Neural progenitor cell (in vitro differentiated cells): ENCODE results near the gene COQ3. TPM values are rescaled to one million over a fixed set of nuclear protein-coding genes. Genes with fewer than 3 reads are reported as not detected.
A peak's percentile ranks its signal among the peaks of the same experiment; 100 is the strongest.

ENCODE experiments used
- DNase-seq: peaks from one replicate; pipeline ENCODE4 v3.0.0-alpha.2; 2016; ENCODE audit warnings: low spot score
- H2AFZ ChIP-seq: fragments of 200-600 bp; sonication (generic); replicated peaks from 2 replicates; pipeline ENCODE4 v1.6.1; 2016; ENCODE audit warnings: antibody characterized with exemption
- H3F3A ChIP-seq: fragments of 200-600 bp; sonication (generic); 2 replicates; pipeline ENCODE4 v1.6.1; 2016; ENCODE audit warnings: antibody characterized with exemption, low read depth
- H3K27ac ChIP-seq: fragments of 200-600 bp; sonication (generic); 2 replicates; pipeline ENCODE4 v1.5.1; 2016; ENCODE audit warnings: mild to moderate bottlenecking
- H3K27me3 ChIP-seq: fragments of 200-600 bp; sonication (generic); 2 replicates; pipeline ENCODE4 v1.6.1; 2016; ENCODE audit warnings: mild to moderate bottlenecking, moderate library complexity
- H3K36me3 ChIP-seq: fragments of 200-600 bp; sonication (generic); 2 replicates; pipeline ENCODE4 v1.5.1; 2016
- H3K4me1 ChIP-seq: fragments of 200-600 bp; sonication (generic); 2 replicates; pipeline ENCODE4 v1.6.1; 2016; ENCODE audit warnings: mixed run types
- H3K4me2 ChIP-seq: fragments of 200-600 bp; sonication (generic); 2 replicates; pipeline ENCODE4 v1.6.1; 2016
- H3K4me3 ChIP-seq: fragments of 200-600 bp; sonication (generic); 2 replicates; pipeline ENCODE4 v1.5.1; 2016
- H3K79me2 ChIP-seq: fragments of 200-600 bp; sonication (generic); 2 replicates; pipeline ENCODE4 v1.6.1; 2016; ENCODE audit warnings: low read depth
- H3K9ac ChIP-seq: fragments of 200-600 bp; sonication (generic); 2 replicates; pipeline ENCODE4 v1.6.1; 2016
- H3K9me3 ChIP-seq: fragments of 200-600 bp; sonication (generic); 2 replicates; pipeline ENCODE4 v1.5.1; 2016; ENCODE audit warnings: low read depth
- H4K20me1 ChIP-seq: fragments of 200-600 bp; sonication (generic); 2 replicates; pipeline ENCODE4 v1.6.1; 2016; ENCODE audit warnings: low read depth
- H3K27ac Mint-ChIP-seq: 3 replicates; pipeline ENCODE4 v1.8.0; 2021; ENCODE audit warnings: mixed read lengths
- H3K27me3 Mint-ChIP-seq: 2 replicates; pipeline ENCODE4 v1.8.0; 2022; ENCODE audit warnings: low read depth, mild to moderate bottlenecking, inconsistent platforms, moderate library complexity, mixed read lengths; ENCODE audit not compliant: insufficient read depth
- H3K36me3 Mint-ChIP-seq: 3 replicates; pipeline ENCODE4 v1.8.0; 2021; ENCODE audit warnings: mixed read lengths
- H3K4me1 Mint-ChIP-seq: 3 replicates; pipeline ENCODE4 v1.8.0; 2021; ENCODE audit warnings: mixed read lengths
- H3K4me3 Mint-ChIP-seq: 3 replicates; pipeline ENCODE4 v1.8.0; 2021; ENCODE audit warnings: mild to moderate bottlenecking, moderate library complexity, mixed read lengths
- H3K9me3 Mint-ChIP-seq: 3 replicates; pipeline ENCODE4 v1.8.0; 2020; ENCODE audit warnings: mixed read lengths
- EZH2 ChIP-seq: fragments of 200-600 bp; sonication (generic); IDR thresholded peaks from 2 replicates; pipeline ENCODE4 v1.6.1; 2017; ENCODE audit warnings: antibody characterized with exemption, mild to moderate bottlenecking, moderate library complexity
- EZH2phosphoT487 ChIP-seq: fragments of 200-600 bp; sonication (generic); IDR thresholded peaks from 2 replicates; pipeline ENCODE4 v1.6.1; 2017; ENCODE audit warnings: antibody characterized with exemption
- total RNA-seq: library from RNA; depleted of rRNA; stranded (reverse); fragments of >200 nt; gene quantifications from 2 replicates; pipeline ENCODE4 v1.2.3, GENCODE V29; 2015; ENCODE audit warnings: low replicate concordance
- TF ChIP-seq, protein P1 (sequence below): fragments of 200-600 bp; sonication (generic); IDR thresholded peaks from 2 replicates; pipeline ENCODE4 v1.5.1; 2017; ENCODE audit warnings: antibody characterized with exemption, mild to moderate bottlenecking

Gene COQ3
- total RNA-seq, 1 donor from 2014 or later: 16.2 TPM

DNA sequence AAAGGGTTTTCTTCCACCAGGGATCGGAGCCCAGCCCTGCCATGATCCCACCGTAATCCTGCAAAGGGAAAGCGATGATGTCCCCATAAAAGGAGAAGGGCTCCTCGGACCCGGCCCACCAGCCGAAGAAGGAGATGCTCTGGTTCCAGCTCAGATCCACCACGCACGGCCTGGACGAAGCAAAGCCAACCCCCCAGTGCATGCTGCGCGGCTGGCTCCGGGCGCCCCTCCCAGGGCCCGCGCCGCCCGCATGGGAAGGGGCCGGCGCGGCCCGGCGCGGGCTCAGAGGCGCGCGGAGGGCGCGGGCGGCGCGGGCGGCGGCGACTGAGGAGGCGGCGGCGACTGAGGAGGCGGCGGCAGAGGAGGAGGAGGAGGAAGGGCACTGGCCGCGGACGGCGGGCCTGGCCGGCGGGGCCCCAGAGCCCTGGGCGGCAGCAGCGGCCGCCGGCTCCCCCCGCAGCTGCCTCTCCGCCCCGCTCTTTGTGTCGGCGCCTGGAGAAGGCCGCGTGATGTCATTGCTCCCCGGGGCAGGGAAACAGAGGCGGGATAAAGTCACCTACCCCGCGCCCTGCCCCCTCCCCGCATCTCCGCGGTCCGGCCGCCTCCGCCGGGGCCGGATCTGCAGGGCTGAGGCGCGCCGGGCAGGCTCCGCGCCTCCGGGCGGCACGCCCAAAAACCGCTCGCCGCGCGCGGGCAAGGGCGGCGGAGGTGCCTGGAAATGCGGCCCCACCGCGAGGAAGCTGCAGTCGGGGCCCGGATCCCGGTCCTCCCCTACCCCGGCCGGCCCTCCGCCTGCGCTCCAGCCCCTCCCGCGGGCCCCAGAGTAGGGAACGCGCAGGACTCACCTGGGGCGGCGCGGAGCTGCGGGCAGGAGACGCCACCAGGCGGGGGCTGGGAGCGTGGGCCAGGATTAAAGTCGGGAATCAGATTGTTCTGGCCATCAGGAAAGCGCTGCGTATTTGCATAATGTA, 44.5 kb downstream of the COQ3 start, which contains the start of gene FAXC:
Gene FAXC (minus strand): TSS at position 504 of the 971 bp plus-strand sequence. CDS start 302 bp downstream, at position 202.
- H3K4me3 ChIP-seq: peak within 1 kb of the TSS; percentile 96
- DNase-seq: peak; percentile 78
- H3K27ac Mint-ChIP-seq: peak within 1 kb of the TSS; percentile 76

DNA sequence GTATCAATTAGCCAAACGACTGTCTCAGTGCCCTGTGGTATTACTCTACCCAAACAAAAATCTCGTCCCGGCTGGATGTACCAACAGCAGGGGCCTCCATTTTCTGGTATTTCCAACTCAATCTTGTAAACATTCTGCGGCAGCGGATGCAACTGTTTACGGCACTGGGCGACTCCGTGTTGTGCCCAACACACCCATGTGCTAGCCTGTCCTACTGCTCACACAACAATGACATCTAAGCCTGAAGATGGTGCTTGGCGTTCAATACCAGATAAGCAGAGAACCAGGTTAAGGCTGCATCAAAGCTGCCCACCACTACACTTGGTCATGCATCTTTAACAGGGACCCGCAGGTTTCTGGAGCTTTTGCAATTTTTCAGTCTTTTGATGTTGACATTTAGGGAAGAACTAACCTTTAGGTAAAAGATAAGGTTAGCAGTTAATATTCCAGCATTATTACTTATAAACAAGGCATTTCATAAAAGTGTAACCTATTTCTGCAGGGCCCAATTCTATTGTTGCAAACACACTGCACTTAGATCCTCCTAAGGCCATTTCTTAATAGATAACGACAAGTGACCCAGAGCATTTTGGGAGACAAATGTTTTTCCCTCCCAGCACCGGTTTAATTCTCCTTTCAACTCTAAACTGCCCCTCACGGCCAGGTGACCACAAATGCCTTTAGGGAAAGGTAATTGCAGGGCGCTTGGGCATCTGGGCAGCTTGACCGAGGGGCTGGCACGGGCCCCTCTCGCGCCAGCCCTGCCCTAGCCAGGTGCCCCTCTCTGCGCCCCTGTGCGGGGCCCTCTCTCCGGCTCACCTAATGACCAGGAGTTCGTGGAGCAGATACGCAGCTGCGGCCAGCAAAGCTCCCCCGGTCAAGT, 45.5 kb downstream of the COQ3 start:
- H3K27ac Mint-ChIP-seq: peak overlapping the region; percentile 76

More for the DNA sequence above, 44.5 kb downstream of the COQ3 start, which contains the start of gene FAXC:
- peaks cover 15% of the 10 kb centered on the region for H3K27me3 ChIP-seq
- peaks cover 33% of the 10 kb centered on the region for H3F3A ChIP-seq
- no peaks in the 10 kb centered on the region for H3K36me3 ChIP-seq
- H2AFZ ChIP-seq: peak within 1 kb of the TSS; percentile 98
- H3K4me2 ChIP-seq: peak within 1 kb of the TSS; percentile 99
- H3K9ac ChIP-seq: peak within 1 kb of the TSS; percentile 62
- no peaks in the 10 kb centered on the region for H4K20me1 ChIP-seq
- Mint-ChIP-seq H3K4me3 (peak within 1 kb of the TSS; percentile 93), H3K9me3 (peaks cover 3% of the 10 kb centered on the region), H3K4me1 (peaks cover 21% of the 10 kb centered on the region), H3K27me3 (peaks cover 11% of the 10 kb centered on the region), H3K36me3 (no peaks in the 10 kb centered on the region)
- no peaks in the 10 kb centered on the region for H3K9me3 ChIP-seq
- no peak within 1 kb of the TSS for H3K27ac ChIP-seq
- H3K4me1 ChIP-seq: peaks cover 28% of the 10 kb centered on the region
- H3K79me2 ChIP-seq: peaks cover 7% of the 10 kb centered on the region
- TF ChIP-seq EZH2phosphoT487 (no peak), EZH2 (peak; percentile 71)
- TF ChIP-seq, protein P1, sequence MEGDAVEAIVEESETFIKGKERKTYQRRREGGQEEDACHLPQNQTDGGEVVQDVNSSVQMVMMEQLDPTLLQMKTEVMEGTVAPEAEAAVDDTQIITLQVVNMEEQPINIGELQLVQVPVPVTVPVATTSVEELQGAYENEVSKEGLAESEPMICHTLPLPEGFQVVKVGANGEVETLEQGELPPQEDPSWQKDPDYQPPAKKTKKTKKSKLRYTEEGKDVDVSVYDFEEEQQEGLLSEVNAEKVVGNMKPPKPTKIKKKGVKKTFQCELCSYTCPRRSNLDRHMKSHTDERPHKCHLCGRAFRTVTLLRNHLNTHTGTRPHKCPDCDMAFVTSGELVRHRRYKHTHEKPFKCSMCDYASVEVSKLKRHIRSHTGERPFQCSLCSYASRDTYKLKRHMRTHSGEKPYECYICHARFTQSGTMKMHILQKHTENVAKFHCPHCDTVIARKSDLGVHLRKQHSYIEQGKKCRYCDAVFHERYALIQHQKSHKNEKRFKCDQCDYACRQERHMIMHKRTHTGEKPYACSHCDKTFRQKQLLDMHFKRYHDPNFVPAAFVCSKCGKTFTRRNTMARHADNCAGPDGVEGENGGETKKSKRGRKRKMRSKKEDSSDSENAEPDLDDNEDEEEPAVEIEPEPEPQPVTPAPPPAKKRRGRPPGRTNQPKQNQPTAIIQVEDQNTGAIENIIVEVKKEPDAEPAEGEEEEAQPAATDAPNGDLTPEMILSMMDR: peak; percentile 41

DNA sequence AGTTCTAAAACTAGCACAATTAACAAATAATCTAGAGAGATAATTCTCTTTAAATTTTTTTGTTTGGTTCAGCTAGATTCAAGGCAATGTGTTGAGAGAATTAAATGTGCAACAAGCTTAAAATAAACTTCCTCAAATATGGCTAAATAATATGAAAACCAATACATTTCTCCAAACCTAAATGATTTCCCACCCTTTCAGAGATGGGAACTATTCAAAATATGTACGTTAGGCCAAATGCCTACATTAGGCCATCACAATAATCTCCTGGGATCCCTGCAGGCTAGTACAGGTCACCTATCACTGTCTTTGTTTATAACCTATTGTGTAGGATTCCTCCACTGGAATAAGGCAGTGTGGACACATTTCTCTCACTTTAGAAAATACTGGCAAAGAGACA, 46.2 kb downstream of the COQ3 start:
- Histone ChIP-seq H3K36me3 (no peaks in the 10 kb centered on the region), H3K27ac (no peak overlapping the region), H3K4me1 (peaks cover 33% of the 10 kb centered on the region), H3K79me2 (peaks cover 7% of the 10 kb centered on the region), H3K9me3 (no peaks in the 10 kb centered on the region), H4K20me1 (peaks cover 4% of the 10 kb centered on the region), H3K4me3 (peak overlapping the region; percentile 96), H3F3A (peaks cover 33% of the 10 kb centered on the region), H3K27me3 (peaks cover 15% of the 10 kb centered on the region), H3K4me2 (peak overlapping the region; percentile 99), H2AFZ (no peak overlapping the region), H3K9ac (no peak overlapping the region)
- peaks cover 4% of the 10 kb centered on the region for H3K36me3 Mint-ChIP-seq
- H3K9me3 Mint-ChIP-seq: peaks cover 3% of the 10 kb centered on the region
- no peak for TF ChIP-seq EZH2
- no peak for TF ChIP-seq EZH2phosphoT487
- TF ChIP-seq, protein P1: no peak
- H3K4me1 Mint-ChIP-seq: peaks cover 31% of the 10 kb centered on the region
- peak overlapping the region; percentile 93 for H3K4me3 Mint-ChIP-seq
- peaks cover 5% of the 10 kb centered on the region for H3K27me3 Mint-ChIP-seq
- H3K27ac Mint-ChIP-seq: no peak overlapping the region
- peak; percentile 20 for DNase-seq

More for the DNA sequence above, 45.5 kb downstream of the COQ3 start:
- DNase-seq: peak; percentile 10
- Mint-ChIP-seq H3K9me3 (peaks cover 3% of the 10 kb centered on the region), H3K4me1 (peaks cover 31% of the 10 kb centered on the region), H3K27me3 (peaks cover 8% of the 10 kb centered on the region), H3K36me3 (peaks cover 2% of the 10 kb centered on the region), H3K4me3 (peak overlapping the region; percentile 93)
- peak overlapping the region; percentile 99 for H3K4me2 ChIP-seq
- peaks cover 33% of the 10 kb centered on the region for H3F3A ChIP-seq
- H3K4me1 ChIP-seq: peaks cover 33% of the 10 kb centered on the region
- H3K79me2 ChIP-seq: peaks cover 7% of the 10 kb centered on the region
- H3K9me3 ChIP-seq: no peaks in the 10 kb centered on the region
- H3K9ac ChIP-seq: peak overlapping the region; percentile 44
- H3K4me3 ChIP-seq: peak overlapping the region; percentile 96
- H3K27me3 ChIP-seq: peaks cover 15% of the 10 kb centered on the region
- peak overlapping the region; percentile 98 for H2AFZ ChIP-seq
- no peak overlapping the region for H3K27ac ChIP-seq
- H4K20me1 ChIP-seq: peaks cover 4% of the 10 kb centered on the region
- H3K36me3 ChIP-seq: no peaks in the 10 kb centered on the region
- no peak for TF ChIP-seq EZH2phosphoT487
- TF ChIP-seq EZH2: no peak
- TF ChIP-seq, protein P1: no peak
